ENCODE data around the gene F12. TPM values are rescaled to one million over a fixed set of nuclear protein-coding genes. Genes with fewer than 3 reads are reported as not detected.

F12 gene
- total and polyA plus RNA-seq, 4 experiments from 2014 or later = 2.0 to 2.4 TPM; not detected in 2

DNA sequence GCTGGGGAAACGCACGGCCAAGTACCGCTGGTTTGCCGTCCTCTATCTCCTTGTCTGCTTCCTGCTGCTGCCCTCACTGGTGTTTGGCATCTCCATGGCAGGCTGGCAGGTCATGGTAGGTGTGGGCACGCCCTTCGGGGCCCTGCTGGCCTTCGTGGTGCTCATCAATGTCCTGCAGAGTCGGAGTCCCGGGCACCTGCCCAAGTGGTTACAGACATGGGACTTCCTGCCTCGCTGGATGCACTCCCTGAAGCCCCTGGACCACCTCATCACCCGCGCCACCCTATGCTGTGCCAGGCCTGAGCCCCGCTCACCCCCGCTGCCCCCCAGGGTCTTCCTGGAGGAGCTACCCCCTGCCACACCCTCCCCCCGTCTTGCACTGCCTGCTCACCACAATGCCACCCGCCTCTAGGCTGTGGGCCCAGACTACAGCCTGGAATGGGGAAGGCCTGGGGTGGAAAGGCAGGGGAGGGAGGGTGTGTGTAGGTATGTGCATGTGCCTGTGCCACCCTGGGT lies 11.4 kb downstream of the F12 start:
- no peaks in the 10 kb centered on the region for H3K36me3 ChIP-seq (ENCODE audit: insufficient read depth, low read length)
- DNase-seq = no peak
- CTCF ChIA-PET (ENCODE audit: partially characterized antibody) = interaction anchor here (0.6 kb wide), 1 partner anchor 31 kb away, joined by 3 read pairs; no protein-coding TSS in a partner anchor
- Mint-ChIP-seq H3K27me3 (no peaks in the 10 kb centered on the region), H3K27ac (no peak overlapping the region), H3K36me3 (no peaks in the 10 kb centered on the region), H3K4me1 (peaks cover 4 to 12% (median 8%) of the 10 kb centered on the region in 4 donors), H3K9me3 (peaks cover 0 to 1% (median 0%) of the 10 kb centered on the region in 8 donors), H3K4me3 (no peak overlapping the region)
- H3K27ac ChIP-seq (ENCODE audit: low read depth, low read length) = no peak overlapping the region
- H3K4me3 ChIP-seq (ENCODE audit: low read length in 2 of 2) = no peak overlapping the region
- POLR2A ChIA-PET (ENCODE audit: partially characterized antibody) = no interaction called here
- intact Hi-C loops (cut with micrococcal nuclease) = no loop called here
- H3K4me1 ChIP-seq (ENCODE audit: insufficient read depth, low read length) = peaks cover 10% of the 10 kb centered on the region
- no peaks in the 10 kb centered on the region for H3K9me3 ChIP-seq (ENCODE audit: control insufficient read depth in 1 of 2, low read length in 2 of 2)
- H3K27me3 ChIP-seq (ENCODE audit: insufficient read depth, low read length) = no peaks in the 10 kb centered on the region

DNA sequence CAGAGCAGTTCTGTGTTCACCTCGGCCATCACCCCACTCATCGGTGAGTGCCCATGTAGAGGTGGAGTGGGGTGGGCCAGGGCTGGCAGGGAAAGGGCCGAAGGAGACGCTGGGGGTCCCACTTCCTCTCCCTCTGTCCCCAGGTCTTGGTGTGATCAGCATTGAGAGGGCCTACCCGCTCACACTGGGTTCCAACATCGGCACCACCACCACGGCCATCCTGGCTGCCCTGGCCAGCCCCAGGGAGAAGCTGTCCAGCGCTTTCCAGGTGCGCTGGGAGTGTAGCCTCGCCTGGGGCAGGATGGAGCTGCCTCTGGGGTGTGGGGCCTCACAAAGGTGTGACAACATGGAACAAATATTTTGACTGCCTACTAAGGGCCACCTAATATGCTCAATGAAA lies 12.6 kb downstream of the F12 start:
- Histone ChIP-seq H3K4me1 (ENCODE audit: insufficient read depth, low read length) (no peaks in the 10 kb centered on the region), H3K36me3 (ENCODE audit: insufficient read depth, low read length) (no peaks in the 10 kb centered on the region), H3K27me3 (ENCODE audit: insufficient read depth, low read length) (no peaks in the 10 kb centered on the region), H3K9me3 (ENCODE audit: control insufficient read depth in 1 of 2, low read length in 2 of 2) (no peaks in the 10 kb centered on the region), H3K27ac (ENCODE audit: low read depth, low read length) (no peak overlapping the region), H3K4me3 (ENCODE audit: low read length in 2 of 2) (no peak overlapping the region)
- intact Hi-C loops (cut with micrococcal nuclease) = no loop called here
- H3K36me3 Mint-ChIP-seq = no peaks in the 10 kb centered on the region
- no peak for DNase-seq
- ChIA-PET POLR2A (ENCODE audit: partially characterized antibody) (no interaction called here), CTCF (ENCODE audit: partially characterized antibody) (no interaction called here)
- H3K4me1 Mint-ChIP-seq = peaks cover 0 to 2% (median under 1%) of the 10 kb centered on the region in 4 donors
- H3K27ac Mint-ChIP-seq = no peak overlapping the region
- peaks cover 0 to 1% (median 0%) of the 10 kb centered on the region in 8 donors for H3K9me3 Mint-ChIP-seq
- no peak overlapping the region for H3K4me3 Mint-ChIP-seq
- no peaks in the 10 kb centered on the region for H3K27me3 Mint-ChIP-seq

DNA sequence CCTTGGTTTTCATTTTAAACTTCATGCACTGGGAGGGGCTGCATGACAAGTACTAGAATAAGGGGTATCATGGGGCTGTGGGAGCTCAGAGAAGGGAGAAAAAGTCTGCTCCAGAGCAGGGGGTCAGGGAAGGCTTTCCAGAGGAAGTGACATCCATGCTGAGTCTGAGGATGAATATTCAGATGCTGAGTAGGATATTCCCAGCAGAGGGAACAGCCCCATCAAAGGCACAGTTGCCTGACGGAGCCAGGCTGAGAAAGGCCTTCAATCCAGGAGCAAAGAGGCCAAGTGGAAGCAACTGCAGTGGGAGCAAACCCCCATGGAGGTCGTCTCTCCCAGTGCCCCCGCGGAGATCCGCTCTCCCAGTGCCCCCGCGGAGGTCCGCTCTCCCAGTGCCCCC lies 13.3 kb downstream of the F12 start:
- CTCF ChIA-PET (ENCODE audit: partially characterized antibody) = interaction anchor here (1.5 to 11.6 kb wide), 3 partner anchors 8 to 78 kb away, joined by 6 to 271 read pairs (median 8); no protein-coding TSS in a partner anchor
- no peaks in the 10 kb centered on the region for H3K36me3 Mint-ChIP-seq
- no peak overlapping the region for H3K27ac Mint-ChIP-seq
- H3K4me1 Mint-ChIP-seq = peaks cover 3 to 9% (median 4%) of the 10 kb centered on the region in 4 donors
- H3K9me3 ChIP-seq (ENCODE audit: control insufficient read depth in 1 of 2, low read length in 2 of 2) = no peaks in the 10 kb centered on the region
- no peak overlapping the region for H3K4me3 ChIP-seq (ENCODE audit: low read length in 2 of 2)
- intact Hi-C loops (cut with micrococcal nuclease) = no loop called here
- no peak for DNase-seq
- no peak overlapping the region for H3K27ac ChIP-seq (ENCODE audit: low read depth, low read length)
- no peaks in the 10 kb centered on the region for H3K27me3 ChIP-seq (ENCODE audit: insufficient read depth, low read length)
- H3K4me1 ChIP-seq (ENCODE audit: insufficient read depth, low read length) = peaks cover 1% of the 10 kb centered on the region
- H3K4me3 Mint-ChIP-seq = no peak overlapping the region
- peaks cover 0 to 1% (median 0%) of the 10 kb centered on the region in 8 donors for H3K9me3 Mint-ChIP-seq
- no peaks in the 10 kb centered on the region for H3K36me3 ChIP-seq (ENCODE audit: insufficient read depth, low read length)
- POLR2A ChIA-PET (ENCODE audit: partially characterized antibody) = no interaction called here
- no peaks in the 10 kb centered on the region for H3K27me3 Mint-ChIP-seq

DNA sequence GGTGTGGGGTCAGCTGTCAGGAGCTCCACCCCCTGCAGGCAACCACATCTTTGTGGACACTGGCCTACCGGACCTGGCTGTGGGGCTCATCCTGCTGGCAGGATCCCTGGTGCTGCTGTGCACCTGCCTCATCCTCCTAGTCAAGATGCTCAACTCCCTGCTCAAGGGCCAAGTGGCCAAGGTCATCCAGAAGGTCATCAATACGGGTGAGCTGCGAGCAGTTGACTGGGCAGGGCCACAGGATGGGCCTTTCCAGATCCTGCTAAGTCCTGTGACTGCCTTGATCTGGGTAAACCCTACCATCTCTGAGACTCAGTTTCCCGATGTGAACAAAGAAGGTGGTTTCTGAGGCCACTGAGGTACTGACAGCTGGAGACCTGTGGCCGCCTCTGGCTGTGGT lies 15.4 kb downstream of the F12 start:
- Mint-ChIP-seq H3K36me3 (no peaks in the 10 kb centered on the region), H3K9me3 (peaks cover 0 to 1% (median 0%) of the 10 kb centered on the region in 8 donors), H3K4me1 (peaks cover 20 to 30% (median 25%) of the 10 kb centered on the region in 4 donors), H3K4me3 (no peak overlapping the region), H3K27ac (no peak overlapping the region), H3K27me3 (no peaks in the 10 kb centered on the region)
- intact Hi-C loops (cut with micrococcal nuclease) = loop anchor here (5.0 kb wide), 1 partner anchor 37 kb away; the partner anchor contains the start of gene RGS14
- Histone ChIP-seq H3K4me1 (ENCODE audit: insufficient read depth, low read length) (peaks cover 22% of the 10 kb centered on the region), H3K9me3 (ENCODE audit: control insufficient read depth in 1 of 2, low read length in 2 of 2) (no peaks in the 10 kb centered on the region), H3K27me3 (ENCODE audit: insufficient read depth, low read length) (no peaks in the 10 kb centered on the region), H3K36me3 (ENCODE audit: insufficient read depth, low read length) (no peaks in the 10 kb centered on the region), H3K27ac (ENCODE audit: low read depth, low read length) (no peak overlapping the region), H3K4me3 (ENCODE audit: low read length in 2 of 2) (no peak overlapping the region)
- peak in 1 of 5 donors; percentile 15 for DNase-seq
- ChIA-PET POLR2A (ENCODE audit: partially characterized antibody) (interaction anchor here (6.6 to 10.3 kb wide), 2 partner anchors 10 to 52 kb away, joined by 86 to 138 read pairs; partner anchors contain the start of genes PFN3 and PRR7), CTCF (ENCODE audit: partially characterized antibody) (interaction anchor here (1.2 to 11.6 kb wide), 6 partner anchors 10 to 107 kb away, joined by 3 to 271 read pairs (median 27); no protein-coding TSS in a partner anchor)

DNA sequence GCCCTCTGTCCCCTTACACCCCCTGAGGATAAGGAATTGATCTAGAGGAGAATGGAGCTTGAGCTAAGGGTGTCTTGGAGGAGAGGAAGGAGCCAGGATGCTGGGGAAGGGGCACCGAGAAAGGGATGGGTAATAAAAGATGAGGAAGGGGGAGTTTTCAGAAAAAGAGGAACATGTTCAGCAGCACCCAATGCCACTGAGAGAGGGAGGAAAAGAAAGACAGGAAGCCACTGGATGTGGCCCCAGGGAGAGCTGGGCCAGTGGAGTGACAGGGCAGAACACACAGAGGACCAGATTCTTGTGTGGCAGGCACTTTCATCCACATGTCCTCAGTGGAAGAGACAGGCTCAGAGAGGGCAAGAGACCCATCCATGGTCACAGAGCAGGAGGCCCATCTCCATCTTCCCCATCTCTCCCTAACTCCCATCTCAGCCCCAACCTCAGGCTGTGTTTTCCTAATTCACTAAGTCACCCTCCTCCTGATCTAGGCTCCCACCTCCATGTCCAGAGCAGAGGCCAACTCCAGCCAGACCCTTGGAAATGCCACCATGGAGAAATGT lies 16.1 kb downstream of the F12 start:
- peaks cover 27 to 37% (median 32%) of the 10 kb centered on the region in 4 donors for H3K4me1 Mint-ChIP-seq
- Histone ChIP-seq H3K27me3 (ENCODE audit: insufficient read depth, low read length) (no peaks in the 10 kb centered on the region), H3K36me3 (ENCODE audit: insufficient read depth, low read length) (no peaks in the 10 kb centered on the region), H3K4me3 (ENCODE audit: low read length in 2 of 2) (no peak overlapping the region), H3K27ac (ENCODE audit: low read depth, low read length) (no peak overlapping the region), H3K9me3 (ENCODE audit: control insufficient read depth in 1 of 2, low read length in 2 of 2) (no peaks in the 10 kb centered on the region), H3K4me1 (ENCODE audit: insufficient read depth, low read length) (peaks cover 29% of the 10 kb centered on the region)
- DNase-seq = peak in 1 of 5 donors; percentile 28
- intact Hi-C loops (cut with micrococcal nuclease) = loop anchor here (5.0 kb wide), 1 partner anchor 36 kb away; the partner anchor contains the start of gene RGS14
- CTCF ChIA-PET (ENCODE audit: partially characterized antibody) = interaction anchor here (0.5 to 11.6 kb wide), 12 partner anchors 10 to 708 kb away, joined by 3 to 271 read pairs (median 4); partner anchors contain the start of gene PDLIM7
- no peak overlapping the region for H3K4me3 Mint-ChIP-seq
- H3K27me3 Mint-ChIP-seq = no peaks in the 10 kb centered on the region
- H3K27ac Mint-ChIP-seq = peak overlapping the region in 2 of 7 donors; percentile 6 to 74
- POLR2A ChIA-PET (ENCODE audit: partially characterized antibody) = interaction anchor here (1.0 to 10.3 kb wide), 4 partner anchors 11 to 62 kb away, joined by 3 to 138 read pairs (median 48); partner anchors contain the start of genes PFN3 and PRR7
- no peaks in the 10 kb centered on the region for H3K36me3 Mint-ChIP-seq
- peaks cover 0 to 1% (median 0%) of the 10 kb centered on the region in 8 donors for H3K9me3 Mint-ChIP-seq

DNA sequence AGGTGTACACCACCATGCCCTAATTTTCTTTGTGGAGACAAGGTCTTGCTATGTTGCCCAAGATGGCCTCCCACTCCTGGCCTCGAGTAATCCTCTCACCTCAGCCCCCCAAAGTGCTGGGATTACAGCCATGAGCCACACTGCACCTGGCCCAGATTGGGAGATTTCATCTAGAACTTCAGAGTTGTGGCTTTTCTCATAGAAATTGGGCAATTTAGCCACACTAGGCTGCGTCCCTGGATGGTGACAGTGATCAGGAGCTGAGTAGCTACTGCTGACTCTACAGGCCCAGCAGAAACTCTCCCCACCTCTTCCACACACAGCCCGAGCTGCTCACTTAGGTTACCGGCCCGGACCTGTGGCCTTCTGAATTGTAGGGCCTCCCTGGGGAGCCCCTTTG lies 16.6 kb downstream of the F12 start:
- H3K27me3 ChIP-seq (ENCODE audit: insufficient read depth, low read length) = no peaks in the 10 kb centered on the region
- ChIA-PET POLR2A (ENCODE audit: partially characterized antibody) (interaction anchor here (1.0 to 10.3 kb wide), 4 partner anchors 11 to 62 kb away, joined by 3 to 138 read pairs (median 48); partner anchors contain the start of genes PFN3 and PRR7), CTCF (ENCODE audit: partially characterized antibody) (interaction anchor here (1.0 to 11.6 kb wide), 10 partner anchors 11 to 111 kb away, joined by 3 to 271 read pairs (median 4); partner anchors contain the start of gene PDLIM7)
- intact Hi-C loops (cut with micrococcal nuclease) = loop anchor here (5.0 kb wide), 1 partner anchor 35 kb away; the partner anchor contains the start of gene RGS14
- no peaks in the 10 kb centered on the region for H3K9me3 ChIP-seq (ENCODE audit: control insufficient read depth in 1 of 2, low read length in 2 of 2)
- H3K4me1 ChIP-seq (ENCODE audit: insufficient read depth, low read length) = peaks cover 35% of the 10 kb centered on the region
- peak overlapping the region in 2 of 7 donors; percentile 6 to 55 for H3K27ac Mint-ChIP-seq
- H3K36me3 Mint-ChIP-seq = no peaks in the 10 kb centered on the region
- peaks cover 31 to 40% (median 37%) of the 10 kb centered on the region in 4 donors for H3K4me1 Mint-ChIP-seq
- DNase-seq = peak in 1 of 5 donors; percentile 14
- H3K27me3 Mint-ChIP-seq = no peaks in the 10 kb centered on the region
- H3K36me3 ChIP-seq (ENCODE audit: insufficient read depth, low read length) = no peaks in the 10 kb centered on the region
- H3K27ac ChIP-seq (ENCODE audit: low read depth, low read length) = no peak overlapping the region
- no peak overlapping the region for H3K4me3 Mint-ChIP-seq
- H3K9me3 Mint-ChIP-seq = peaks cover 0 to 1% (median 0%) of the 10 kb centered on the region in 8 donors
- no peak overlapping the region for H3K4me3 ChIP-seq (ENCODE audit: low read length in 2 of 2)

Measured in CD4-positive, alpha-beta memory T cell (primary cell).